ENCODE data around the gene IRS1. TPM values are rescaled to one million over a fixed set of nuclear protein-coding genes. Genes with fewer than 3 reads are reported as not detected.

The IRS1 gene
- total and polyA plus RNA-seq, 2 donors (not counting 1 experiment from before 2014, with no cell fraction given) = 14.3 to 29.1 TPM

- peaks cover 7% of the 10 kb centered on the region for H3K36me3 ChIP-seq (ENCODE audit: control insufficient read depth, insufficient read depth, low read length)
- H3K4me2 ChIP-seq (ENCODE audit: extremely low read depth, insufficient read depth, low read length) = peak overlapping the region; percentile 42
- H2AFZ ChIP-seq (ENCODE audit: low read length) = no peak overlapping the region
- H3K27ac ChIP-seq (ENCODE audit: insufficient read depth, low read length) = peak overlapping the region; percentile 88
- no peak for DNase-seq (ENCODE audit: low read depth in 2 of 2)
- peaks cover 7% of the 10 kb centered on the region for H3K4me1 ChIP-seq (ENCODE audit: control insufficient read depth, extremely low read depth, insufficient read depth, low read length)
- H4K20me1 ChIP-seq (ENCODE audit: control insufficient read depth, extremely low read depth, insufficient read depth, low read length) = no peaks in the 10 kb centered on the region
- H3K9ac ChIP-seq (ENCODE audit: insufficient read depth, low read length) = no peak overlapping the region
- H3K9me3 ChIP-seq (ENCODE audit: control insufficient read depth, insufficient read depth, low read depth, low read length) = no peaks in the 10 kb centered on the region
- H3K27me3 ChIP-seq (ENCODE audit: control insufficient read depth, insufficient read depth, low read length) = no peaks in the 10 kb centered on the region
- H3K79me2 ChIP-seq (ENCODE audit: control insufficient read depth, insufficient read depth, low read length) = peaks cover 95% of the 10 kb centered on the region
- TF ChIP-seq CTCF (conservative IDR thresholded peaks at IDR 0.05 in 1 of 2, IDR thresholded peaks at IDR 0.05 in 1 of 2; ENCODE audit: low read depth in 1 of 2, low read length in 2 of 2) (no peak), EZH2 (IDR thresholded peaks at IDR 0.05; ENCODE audit: low read length, missing control alignments) (no peak)
- peak overlapping the region in 2 of 4 experiments; percentile 63 to 69 for H3K4me3 ChIP-seq (replicated peaks in 1 of 4; ENCODE audit: control extremely low read depth in 1 of 4, insufficient read depth in 1 of 4, low read depth in 3 of 4, low read length in 4 of 4)
Measured at GRCh38 chr2:226790431-226790830, 9.2 kb downstream of the IRS1 start.

GRCh38 chr2:226790011-226790410, 9.6 kb downstream of the IRS1 start:
- TF ChIP-seq CTCF (conservative IDR thresholded peaks at IDR 0.05 in 1 of 2, IDR thresholded peaks at IDR 0.05 in 1 of 2; ENCODE audit: low read depth in 1 of 2, low read length in 2 of 2) = no peak
- no peak for TF ChIP-seq EZH2 (IDR thresholded peaks at IDR 0.05; ENCODE audit: low read length, missing control alignments)
- DNase-seq (ENCODE audit: low read depth in 2 of 2) = no peak
- H3K4me1 ChIP-seq (ENCODE audit: control insufficient read depth, extremely low read depth, insufficient read depth, low read length) = peaks cover 7% of the 10 kb centered on the region
- no peak overlapping the region for H2AFZ ChIP-seq (ENCODE audit: low read length)
- H3K9ac ChIP-seq (ENCODE audit: insufficient read depth, low read length) = no peak overlapping the region
- no peak overlapping the region for H3K27ac ChIP-seq (ENCODE audit: insufficient read depth, low read length)
- no peaks in the 10 kb centered on the region for H4K20me1 ChIP-seq (ENCODE audit: control insufficient read depth, extremely low read depth, insufficient read depth, low read length)
- H3K27me3 ChIP-seq (ENCODE audit: control insufficient read depth, insufficient read depth, low read length) = no peaks in the 10 kb centered on the region
- H3K4me3 ChIP-seq (replicated peaks in 1 of 4; ENCODE audit: control extremely low read depth in 1 of 4, insufficient read depth in 1 of 4, low read depth in 3 of 4, low read length in 4 of 4) = peak overlapping the region in 2 of 4 experiments; percentile 3 to 69
- peaks cover 95% of the 10 kb centered on the region for H3K79me2 ChIP-seq (ENCODE audit: control insufficient read depth, insufficient read depth, low read length)
- H3K4me2 ChIP-seq (ENCODE audit: extremely low read depth, insufficient read depth, low read length) = peak overlapping the region; percentile 51
- H3K9me3 ChIP-seq (ENCODE audit: control insufficient read depth, insufficient read depth, low read depth, low read length) = no peaks in the 10 kb centered on the region
- peaks cover 4% of the 10 kb centered on the region for H3K36me3 ChIP-seq (ENCODE audit: control insufficient read depth, insufficient read depth, low read length)

- Histone ChIP-seq H3K27me3 (ENCODE audit: control insufficient read depth, insufficient read depth, low read length) (no peaks in the 10 kb centered on the region), H3K27ac (ENCODE audit: insufficient read depth, low read length) (peak overlapping the region; percentile 43), H3K36me3 (ENCODE audit: control insufficient read depth, insufficient read depth, low read length) (peaks cover 2% of the 10 kb centered on the region), H3K4me3 (replicated peaks in 1 of 4; ENCODE audit: control extremely low read depth in 1 of 4, insufficient read depth in 1 of 4, low read depth in 3 of 4, low read length in 4 of 4) (peak overlapping the region in 3 of 4 experiments; percentile 1 to 69 (median 18)), H3K9ac (ENCODE audit: insufficient read depth, low read length) (no peak overlapping the region), H3K4me1 (ENCODE audit: control insufficient read depth, extremely low read depth, insufficient read depth, low read length) (peaks cover 7% of the 10 kb centered on the region), H3K79me2 (ENCODE audit: control insufficient read depth, insufficient read depth, low read length) (peaks cover 95% of the 10 kb centered on the region), H3K4me2 (ENCODE audit: extremely low read depth, insufficient read depth, low read length) (peak overlapping the region; percentile 66), H2AFZ (ENCODE audit: low read length) (no peak overlapping the region), H3K9me3 (ENCODE audit: control insufficient read depth, insufficient read depth, low read depth, low read length) (no peaks in the 10 kb centered on the region), H4K20me1 (ENCODE audit: control insufficient read depth, extremely low read depth, insufficient read depth, low read length) (no peaks in the 10 kb centered on the region)
- TF ChIP-seq CTCF (conservative IDR thresholded peaks at IDR 0.05 in 1 of 2, IDR thresholded peaks at IDR 0.05 in 1 of 2; ENCODE audit: low read depth in 1 of 2, low read length in 2 of 2) (no peak), EZH2 (IDR thresholded peaks at IDR 0.05; ENCODE audit: low read length, missing control alignments) (no peak)
- DNase-seq (ENCODE audit: low read depth in 2 of 2) = peak in 1 of 2 donors; percentile 51
Measured at GRCh38 chr2:226788881-226789490, 10.6 kb downstream of the IRS1 start.

All from fibroblast of lung (primary cell).